Psoas muscle (tissue), 8 donors: ENCODE results near the gene CDC14A. TPM values are rescaled to one million over a fixed set of nuclear protein-coding genes. Genes with fewer than 3 reads are reported as not detected.
"Not testable (repeated sequence)": the region's sequence is repeated elsewhere in the genome, so short reads cannot be mapped to it uniquely, and the experiment has no call there.

Experiments used
- ATAC-seq, 4 donors: fragments of 200-7000 bp; cut with Tn5 transposase; one replicate each; pipeline ENCODE4 v1.9.1; 2020; ENCODE audit warnings: moderate library complexity in 3 of 4, mild to moderate bottlenecking in 2 of 4
- DNase-seq, 2 donors: peaks; one replicate each; pipeline ENCODE4 v3.0.0-alpha.2; 2020
- H3K27ac ChIP-seq: fragments of 200-600 bp; one replicate; pipeline ENCODE4 v1.8.0; 2022
- H3K27me3 ChIP-seq, 3 donors: fragments of 200-600 bp in 1 of 3; one replicate each; pipeline versions ENCODE4 v1.6.1 to v1.8.0; 2013 to 2022; ENCODE audit warnings: low read length in 2 of 3, mild to moderate bottlenecking in 2 of 3, moderate library complexity in 1 of 3; ENCODE audit not compliant: insufficient read depth in 3 of 3
- H3K36me3 ChIP-seq, 2 donors: fragments of 200-600 bp in 1 of 2; one replicate each; pipeline versions ENCODE4 v1.6.1 to v1.8.0; 2013 to 2022; ENCODE audit warnings: low read depth in 1 of 2, mild to moderate bottlenecking in 1 of 2, moderate library complexity in 1 of 2; ENCODE audit not compliant: insufficient read depth in 1 of 2
- H3K4me1 ChIP-seq: fragments of 200-600 bp; one replicate; pipeline ENCODE4 v1.8.0; 2022
- H3K4me3 ChIP-seq: fragments of 200-600 bp; one replicate; pipeline ENCODE4 v1.8.0; 2022; ENCODE audit warnings: mild to moderate bottlenecking
- H3K9me3 ChIP-seq: fragments of 200-600 bp; one replicate; pipeline ENCODE4 v1.8.0; 2022
- WGBS, 3 donors: extraction: QIAGEN DNeasy Blood & Tissue Kit; methylation state at CpG; one replicate each; pipeline versions ENCODE4 v1.1.6 to v1.1.7; 2013; 5-methylcytosine and 5-hydroxymethylcytosine counted together
- intact Hi-C, 2 donors: fragments of 100-400 bp; cut with DNase I; formaldehyde crosslinking; loops; one replicate each; pipeline versions ENCODE4 v1.11.0 to v1.14.2; 2022
- polyA plus RNA-seq, 3 donors: library from polyadenylated mRNA; stranded (reverse); fragments of 200-250 nt; gene quantifications; one replicate each; pipeline ENCODE4 v1.2.3, GENCODE V29; 2013
- total RNA-seq, 4 donors: library from RNA; stranded (reverse); fragmentation: NEBNext Ultra II Directional in 2 of 4; extraction: Animal tissue kit (Norgen Biotek cat#: 25700) in 2 of 4; gene quantifications; one replicate each; pipeline versions ENCODE4 v1.2.1 to v1.2.4, GENCODE V29; 2021 to 2023
- TF ChIP-seq, protein P1 (sequence below): fragments of 200-600 bp; IDR thresholded peaks from one replicate; pipeline ENCODE4 v1.8.0; 2022; ENCODE audit warnings: antibody characterized with exemption
- donor health status: healthy with polysubstance abuse.
- donor health status: DM: no; HTN: no; CAD: no; lungs with moderate emphysema.
- donor health status: Bipolar disorder and iron deficiency.
- donor health status: healthy.
- donor health status: DM: yes; HTN: yes; CAD: no.
- donor health status: DM: no; HTN: no; CAD: no.
- donor health status: DM: no; HTN: no; CAD: no.
- donor health status: DM: yes; HTN: yes; CAD: no.

The CDC14A gene
- total and polyA plus RNA-seq, 7 donors, result 0.44 to 5.5 (median 2.3) TPM

GRCh38 chr1:100322436-100323211, 29.7 kb upstream of the CDC14A start:
- Histone ChIP-seq H3K36me3 (no peaks in the 10 kb centered on the region), H3K4me3 (no peak overlapping the region), H3K4me1 (peaks cover 15% of the 10 kb centered on the region), H3K27ac (peak overlapping the region; percentile 54), H3K27me3 (no peaks in the 10 kb centered on the region), H3K9me3 (no peaks in the 10 kb centered on the region)
- DNase-seq (no peak), ATAC-seq (peak in 2 of 4 donors; percentile 20 to 55)
- intact Hi-C loops, result no loop called here
- whole genome bisulfite sequencing, 3 donors, result 73 to 81% (median 79%) methylated on average over 1 of the region's 1 CpG
- TF ChIP-seq, protein P1, sequence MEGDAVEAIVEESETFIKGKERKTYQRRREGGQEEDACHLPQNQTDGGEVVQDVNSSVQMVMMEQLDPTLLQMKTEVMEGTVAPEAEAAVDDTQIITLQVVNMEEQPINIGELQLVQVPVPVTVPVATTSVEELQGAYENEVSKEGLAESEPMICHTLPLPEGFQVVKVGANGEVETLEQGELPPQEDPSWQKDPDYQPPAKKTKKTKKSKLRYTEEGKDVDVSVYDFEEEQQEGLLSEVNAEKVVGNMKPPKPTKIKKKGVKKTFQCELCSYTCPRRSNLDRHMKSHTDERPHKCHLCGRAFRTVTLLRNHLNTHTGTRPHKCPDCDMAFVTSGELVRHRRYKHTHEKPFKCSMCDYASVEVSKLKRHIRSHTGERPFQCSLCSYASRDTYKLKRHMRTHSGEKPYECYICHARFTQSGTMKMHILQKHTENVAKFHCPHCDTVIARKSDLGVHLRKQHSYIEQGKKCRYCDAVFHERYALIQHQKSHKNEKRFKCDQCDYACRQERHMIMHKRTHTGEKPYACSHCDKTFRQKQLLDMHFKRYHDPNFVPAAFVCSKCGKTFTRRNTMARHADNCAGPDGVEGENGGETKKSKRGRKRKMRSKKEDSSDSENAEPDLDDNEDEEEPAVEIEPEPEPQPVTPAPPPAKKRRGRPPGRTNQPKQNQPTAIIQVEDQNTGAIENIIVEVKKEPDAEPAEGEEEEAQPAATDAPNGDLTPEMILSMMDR, result no peak

DNA sequence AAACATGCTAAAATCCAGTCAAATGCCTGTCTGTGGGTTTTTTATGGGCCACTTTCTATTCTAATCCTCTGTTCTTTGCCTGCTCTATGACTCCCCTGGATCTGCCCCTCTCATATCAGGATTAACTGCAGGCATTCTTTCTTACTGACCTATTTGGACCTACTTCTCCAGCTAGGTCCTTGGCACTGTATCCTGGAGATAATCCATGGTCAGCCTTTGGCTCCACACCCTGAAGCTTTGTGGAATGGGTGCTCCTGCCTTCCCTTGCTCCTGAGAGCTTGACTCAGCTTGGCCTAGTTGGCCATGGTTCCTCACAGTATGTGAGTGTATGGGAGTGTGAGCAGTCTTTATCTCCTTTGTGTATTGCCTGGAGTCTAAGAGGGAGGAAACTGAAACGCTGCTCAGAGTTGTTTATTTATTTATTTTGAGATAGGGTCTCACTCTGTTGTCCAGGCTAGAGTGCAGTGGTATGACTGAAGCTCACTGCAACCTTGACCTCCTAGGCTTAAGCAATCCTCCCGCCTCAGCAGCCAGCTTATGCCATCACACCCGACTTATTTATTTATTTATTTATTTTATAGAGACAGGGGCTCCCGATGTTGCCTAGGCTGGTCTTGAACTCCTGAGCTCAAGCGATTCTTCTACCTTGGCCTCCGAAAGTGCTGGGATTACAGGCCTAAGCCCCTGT, 28.7 kb upstream of the CDC14A start:
- Histone ChIP-seq H3K4me1 (peaks cover 15% of the 10 kb centered on the region), H3K4me3 (no peak overlapping the region), H3K27me3 (no peaks in the 10 kb centered on the region), H3K27ac (peak overlapping the region; percentile 54), H3K36me3 (no peaks in the 10 kb centered on the region), H3K9me3 (no peaks in the 10 kb centered on the region)
- intact Hi-C loops, result no loop called here
- peak; percentile 26 to 76 for DNase-seq
- TF ChIP-seq, protein P1, result no peak
- 62 to 74% (median 70%) methylated on average over 6 of the region's 6 CpGs for WGBS, 3 donors
- ATAC-seq, result peak; percentile 93 to 98 (median 98)

GRCh38 chr1:100325415-100326324, 26.6 kb upstream of the CDC14A start:
- no peak for DNase-seq
- Histone ChIP-seq H3K27me3 (no peaks in the 10 kb centered on the region), H3K36me3 (no peaks in the 10 kb centered on the region), H3K9me3 (no peaks in the 10 kb centered on the region), H3K27ac (no peak overlapping the region), H3K4me1 (peaks cover 15% of the 10 kb centered on the region), H3K4me3 (no peak overlapping the region)
- ATAC-seq, result no peak
- intact Hi-C loops, result no loop called here
- TF ChIP-seq, protein P1, result no peak
- 70 to 76% (median 72%) methylated on average over 7 of the region's 7 CpGs for WGBS, 3 donors

DNA sequence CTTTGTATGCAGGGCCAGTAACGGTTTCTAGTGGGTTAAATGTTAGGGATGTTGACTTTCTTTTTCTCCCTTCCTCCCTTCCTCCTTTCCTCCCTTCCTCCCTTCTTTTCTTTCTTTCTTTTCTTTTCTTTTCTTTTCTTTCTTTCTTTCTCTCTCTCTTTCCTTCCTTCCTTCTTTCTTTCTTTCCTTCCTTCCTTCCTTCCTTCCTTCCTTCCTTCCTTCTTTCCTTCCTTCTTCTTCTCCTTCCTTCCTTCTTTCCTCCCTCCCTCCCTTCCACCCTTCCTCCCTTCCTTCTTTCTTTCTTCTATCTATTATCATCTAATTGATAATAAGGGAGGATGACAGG, 26.0 kb upstream of the CDC14A start:
- 91 to 94% (median 92%) methylated on average over 1 of the region's 1 CpG for WGBS, 3 donors
- intact Hi-C loops, DNase-seq, ATAC-seq, H3K4me3 ChIP-seq, H3K9me3 ChIP-seq, H3K27me3 ChIP-seq, H3K36me3 ChIP-seq, H3K27ac ChIP-seq: not testable (repeated sequence)
- peaks cover 15% of the 10 kb centered on the region for H3K4me1 ChIP-seq

DNA sequence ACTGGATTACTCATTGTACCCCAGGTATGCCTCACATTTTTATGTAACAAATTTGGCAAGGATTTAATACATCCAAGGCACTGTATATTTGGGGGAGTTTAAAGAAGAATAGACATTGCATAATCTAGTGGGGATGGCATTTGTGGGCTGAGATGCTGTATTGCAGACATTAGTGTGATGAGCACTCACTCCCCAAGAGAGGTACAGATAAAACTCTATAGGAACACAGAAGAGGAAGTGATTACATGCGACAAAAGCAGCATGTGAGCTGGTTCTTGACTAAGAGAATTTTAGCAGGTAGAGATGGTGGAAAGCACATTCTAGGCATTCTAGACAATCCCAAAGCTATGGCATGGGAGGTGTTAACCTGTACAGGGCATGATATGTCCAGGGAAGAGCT, 24.2 kb upstream of the CDC14A start:
- 84 to 88% (median 88%) methylated on average over 1 of the region's 1 CpG for WGBS, 3 donors
- no peaks in the 10 kb centered on the region for H3K36me3 ChIP-seq
- peaks cover 6% of the 10 kb centered on the region for H3K4me1 ChIP-seq
- TF ChIP-seq, protein P1, result no peak
- no peak overlapping the region for H3K4me3 ChIP-seq
- H3K9me3 ChIP-seq, result no peaks in the 10 kb centered on the region
- DNase-seq (no peak), ATAC-seq (no peak)
- intact Hi-C loops, result no loop called here
- no peaks in the 10 kb centered on the region for H3K27me3 ChIP-seq
- H3K27ac ChIP-seq, result no peak overlapping the region

DNA sequence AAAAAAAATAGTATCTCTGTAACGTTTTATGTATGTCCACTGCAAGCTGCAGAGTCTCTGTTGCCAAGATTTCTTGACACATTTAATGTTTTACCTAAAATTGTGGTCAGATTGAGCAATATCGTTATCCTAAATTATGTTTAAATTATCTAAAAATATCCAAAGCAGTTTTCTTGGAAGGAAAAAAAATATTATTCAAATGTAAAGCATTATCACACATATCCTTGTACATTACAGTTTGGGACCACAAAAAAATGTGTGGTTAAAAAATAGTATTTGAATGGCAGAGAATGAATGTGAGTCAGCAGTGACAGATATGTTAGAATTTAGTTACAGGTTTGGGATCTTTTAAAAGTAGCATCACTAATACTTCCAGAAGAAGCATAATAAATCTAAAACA, 21.2 kb upstream of the CDC14A start:
- 56 to 63% (median 58%) methylated on average over 2 of the region's 2 CpGs for WGBS, 3 donors
- ATAC-seq, DNase-seq, H3K36me3 ChIP-seq, H3K27ac ChIP-seq, H3K4me3 ChIP-seq, H3K4me1 ChIP-seq, H3K27me3 ChIP-seq, intact Hi-C loops, H3K9me3 ChIP-seq: not testable (repeated sequence)
